GM12874 (cell line): ENCODE data around the gene CRYL1.

Experiments used
- TF ChIP-seq, protein P1 (sequence below): IDR thresholded peaks from 2 replicates; pipeline ENCODE4 v1.5.1; 2011; ENCODE audit warnings: low read depth, mild to moderate bottlenecking, control low read depth, low read length, moderate library complexity; ENCODE audit not compliant: insufficient read depth

The CRYL1 gene

DNA sequence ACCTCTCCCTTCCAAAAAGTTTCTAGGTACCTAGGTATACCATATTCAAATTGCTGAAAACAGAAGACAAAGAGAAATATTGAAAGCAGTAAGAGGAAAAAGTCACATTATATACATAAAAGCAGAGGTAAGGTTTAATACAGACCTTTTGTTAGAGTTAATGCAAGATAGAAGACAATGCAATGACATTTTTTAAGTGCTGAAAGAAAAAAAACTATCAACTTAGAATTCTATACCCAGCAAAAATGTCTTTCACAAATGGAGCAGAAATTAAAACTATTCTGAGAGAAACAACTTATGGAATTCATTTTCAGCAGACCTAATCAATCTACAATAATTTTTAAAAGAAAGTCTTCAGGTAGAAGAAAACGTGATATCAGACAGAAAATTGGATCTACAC, 77.2 kb downstream of the CRYL1 start:
- TF ChIP-seq, protein P1, sequence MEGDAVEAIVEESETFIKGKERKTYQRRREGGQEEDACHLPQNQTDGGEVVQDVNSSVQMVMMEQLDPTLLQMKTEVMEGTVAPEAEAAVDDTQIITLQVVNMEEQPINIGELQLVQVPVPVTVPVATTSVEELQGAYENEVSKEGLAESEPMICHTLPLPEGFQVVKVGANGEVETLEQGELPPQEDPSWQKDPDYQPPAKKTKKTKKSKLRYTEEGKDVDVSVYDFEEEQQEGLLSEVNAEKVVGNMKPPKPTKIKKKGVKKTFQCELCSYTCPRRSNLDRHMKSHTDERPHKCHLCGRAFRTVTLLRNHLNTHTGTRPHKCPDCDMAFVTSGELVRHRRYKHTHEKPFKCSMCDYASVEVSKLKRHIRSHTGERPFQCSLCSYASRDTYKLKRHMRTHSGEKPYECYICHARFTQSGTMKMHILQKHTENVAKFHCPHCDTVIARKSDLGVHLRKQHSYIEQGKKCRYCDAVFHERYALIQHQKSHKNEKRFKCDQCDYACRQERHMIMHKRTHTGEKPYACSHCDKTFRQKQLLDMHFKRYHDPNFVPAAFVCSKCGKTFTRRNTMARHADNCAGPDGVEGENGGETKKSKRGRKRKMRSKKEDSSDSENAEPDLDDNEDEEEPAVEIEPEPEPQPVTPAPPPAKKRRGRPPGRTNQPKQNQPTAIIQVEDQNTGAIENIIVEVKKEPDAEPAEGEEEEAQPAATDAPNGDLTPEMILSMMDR: no peak

DNA sequence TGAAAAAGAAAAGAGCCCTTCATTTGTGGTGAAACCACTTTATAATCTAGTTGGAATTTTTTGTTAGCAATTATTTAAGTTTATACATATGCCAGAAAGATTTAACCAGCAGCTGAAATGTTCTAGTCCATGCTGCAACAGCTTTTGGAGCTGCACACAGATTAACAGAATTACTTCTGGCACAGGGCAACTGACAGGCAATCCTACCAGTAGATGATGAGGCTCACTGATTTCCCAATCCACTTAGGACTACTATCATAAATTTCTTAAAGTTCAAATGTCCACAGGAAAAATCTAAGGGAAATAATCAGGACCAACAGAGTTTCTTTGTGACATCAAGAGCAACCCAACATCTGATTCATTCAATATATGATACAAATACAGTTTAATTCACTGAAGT, 78.8 kb downstream of the CRYL1 start:
- TF ChIP-seq, protein P1: no peak

DNA sequence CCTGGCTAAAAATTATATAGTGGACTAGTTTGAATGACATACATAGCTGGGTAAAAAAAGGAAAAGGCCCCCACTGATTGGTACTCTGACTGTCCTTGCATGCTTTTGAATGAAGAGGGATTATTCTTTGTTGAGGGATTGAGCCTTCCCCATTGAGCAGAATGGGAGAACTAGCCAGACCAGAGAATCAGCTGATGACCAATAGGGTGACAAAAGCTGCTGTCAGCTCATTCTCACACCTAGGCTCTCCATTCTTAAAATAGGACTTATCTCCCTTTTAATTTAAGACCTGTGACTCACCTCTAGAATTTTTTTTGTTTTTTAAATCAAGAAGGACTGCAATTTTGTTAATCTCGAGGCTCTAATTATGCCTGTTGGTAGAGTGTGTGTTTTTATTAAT, 79.3 kb downstream of the CRYL1 start:
- TF ChIP-seq, protein P1: no peak

DNA sequence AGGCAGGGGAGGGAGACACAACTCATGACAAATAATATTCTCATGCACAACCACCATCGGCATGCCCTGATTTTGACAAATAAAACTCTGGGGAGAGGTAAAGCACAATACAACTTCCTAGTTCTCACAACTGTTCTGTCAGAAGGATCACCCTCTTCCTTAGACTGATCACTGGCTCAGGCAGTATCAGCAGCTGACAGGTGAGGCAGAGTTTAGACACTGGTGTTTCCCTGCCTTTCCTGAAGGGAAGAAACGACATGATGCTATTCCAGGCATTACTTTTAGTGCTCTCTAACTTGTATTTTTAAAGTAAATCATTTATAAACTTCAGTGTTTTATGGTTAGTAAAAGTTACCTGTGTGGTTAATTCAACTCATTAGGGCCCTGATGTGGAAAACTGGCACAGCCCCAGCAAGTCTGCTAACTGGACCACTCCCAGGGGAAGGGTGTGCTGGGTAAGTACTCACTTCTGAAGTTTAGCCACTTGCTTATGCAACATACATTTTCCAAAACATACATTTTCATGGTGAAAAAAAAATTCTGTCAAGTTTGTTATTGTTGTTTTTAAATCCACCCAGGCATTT, 82.8 kb downstream of the CRYL1 start:
- TF ChIP-seq, protein P1: no peak

DNA sequence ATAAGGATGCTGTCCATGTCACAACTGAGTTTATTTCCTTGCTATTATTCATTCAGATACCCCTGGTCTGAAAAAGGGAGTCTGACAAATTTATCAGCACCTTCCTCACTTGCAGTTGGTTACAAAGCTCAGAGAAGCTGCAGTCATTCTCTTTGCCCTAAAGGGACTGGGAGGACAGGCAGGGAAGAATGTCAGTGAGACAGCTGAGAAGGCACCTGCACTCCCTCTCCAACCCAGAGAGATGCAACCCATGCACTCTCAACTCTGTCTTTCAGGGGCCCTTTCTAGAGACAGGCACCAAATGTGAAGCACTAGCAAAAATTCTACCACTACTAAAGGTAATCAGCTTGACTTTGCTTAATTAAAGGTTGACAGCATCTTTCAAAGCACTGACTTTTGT, 83.3 kb downstream of the CRYL1 start:
- TF ChIP-seq, protein P1: no peak

DNA sequence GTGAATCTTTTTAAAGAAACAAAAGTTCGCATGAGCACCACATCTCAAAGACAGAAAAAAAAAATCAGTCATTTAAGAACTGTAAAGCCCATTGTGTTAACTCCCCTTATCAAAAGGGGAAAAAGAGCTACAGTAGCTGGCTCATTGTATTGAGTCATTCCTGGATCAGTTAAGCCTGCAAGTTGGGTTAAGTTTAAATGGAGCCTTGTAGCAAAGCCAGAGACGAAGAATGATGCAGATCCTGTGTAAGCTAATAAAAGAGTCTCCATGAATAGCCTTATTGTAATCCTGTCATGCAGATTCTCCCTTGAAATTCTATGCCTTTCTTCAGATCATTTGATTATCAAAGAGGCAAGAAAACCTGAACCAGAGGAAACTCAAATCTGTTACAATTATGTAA, 83.8 kb downstream of the CRYL1 start:
- TF ChIP-seq, protein P1: no peak

DNA sequence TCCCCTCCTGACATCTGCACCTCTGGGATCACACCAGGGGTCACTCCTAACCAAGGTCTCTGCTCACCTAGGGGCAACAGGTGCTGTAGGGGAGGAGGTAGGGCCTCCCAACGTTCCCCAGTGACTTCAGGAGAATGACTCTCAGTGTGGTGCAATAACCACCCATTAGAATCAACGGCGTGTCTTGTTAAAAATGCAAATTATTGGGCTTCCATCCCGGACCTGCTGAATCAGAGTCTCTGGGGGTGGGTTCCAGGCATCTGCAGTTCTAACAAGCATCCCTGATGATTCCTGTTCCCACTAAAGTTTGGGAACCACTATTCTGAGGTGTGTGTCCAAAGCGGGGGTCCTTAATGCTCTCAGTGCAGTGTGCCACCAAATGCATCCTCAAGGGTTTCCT, 84.6 kb downstream of the CRYL1 start:
- TF ChIP-seq, protein P1: no peak
